Measurements from ENCODE around the gene ZNF579. TPM values are rescaled to one million over a fixed set of nuclear protein-coding genes. Genes with fewer than 3 reads are reported as not detected.

Gene ZNF579
- total and polyA plus RNA-seq, 2 of the 13 experiments (the other 11 are each of a cell fraction or from before 2014, with no cell fraction given): 2.1 to 2.9 TPM

- no peak for TF ChIP-seq KIAA2018 (CRISPR knock-in tag; IDR thresholded peaks at IDR 0.05; ENCODE audit: borderline replicate concordance)
- TF ChIP-seq FOXO1 (CRISPR knock-in tag; IDR thresholded peaks at IDR 0.05): 0 out of 2 replicates have a peak, but pooled peaks have one; percentile 13
- peak; percentile 77; the same call in 1 of the 2 replicates for TF ChIP-seq ZNF574 (CRISPR knock-in tag; IDR thresholded peaks at IDR 0.05)
- no peak for TF ChIP-seq ZNF792 (CRISPR knock-in tag; IDR thresholded peaks at IDR 0.05)
- TF ChIP-seq ZNF503 (CRISPR knock-in tag; IDR thresholded peaks at IDR 0.05): no peak
- TF ChIP-seq RXRB (CRISPR knock-in tag; IDR thresholded peaks at IDR 0.05; ENCODE audit: borderline replicate concordance): no peak
- no peak for TF ChIP-seq ZNF530 (CRISPR knock-in tag; IDR thresholded peaks at IDR 0.05; ENCODE audit: low read depth)
- TF ChIP-seq ZNF281 (CRISPR knock-in tag; IDR thresholded peaks at IDR 0.05; ENCODE audit: borderline replicate concordance): peak; percentile 39; the same call in 1 of the 2 replicates
- no peak for TF ChIP-seq ZNF746 (CRISPR knock-in tag; IDR thresholded peaks at IDR 0.05)
- no peak for TF ChIP-seq HDAC2 (CRISPR knock-in tag; IDR thresholded peaks at IDR 0.05)
- 0 out of 2 replicates have a peak, but pooled peaks have one; percentile 11 for TF ChIP-seq TBX3 (IDR thresholded peaks at IDR 0.05; ENCODE audit: borderline replicate concordance)
- TF ChIP-seq ZNF773 (CRISPR knock-in tag; IDR thresholded peaks at IDR 0.05; ENCODE audit: borderline replicate concordance): no peak
Measured at GRCh38 chr19:55599842-55600661, 19.4 kb upstream of the ZNF579 start, which contains the start of gene ZNF524 (continued).
